ENCODE results near the gene DCUN1D2.
"Not testable (repeated sequence)": the region's sequence is repeated elsewhere in the genome, so short reads cannot be mapped to it uniquely, and the experiment has no call there.

The DCUN1D2 gene

GRCh38 chr13:113436866-113437265 lies 53.6 kb downstream of the DCUN1D2 start:
- H3K36me3 Mint-ChIP-seq; ATAC-seq; H3K4me1 Mint-ChIP-seq; H3K4me3 Mint-ChIP-seq; H3K9me3 Mint-ChIP-seq; DNase-seq (ENCODE audit: low spot score in 2 of 2); H3K27ac Mint-ChIP-seq: not testable (repeated sequence)

GRCh38 chr13:113435907-113436306 lies 54.6 kb downstream of the DCUN1D2 start:
- not testable (repeated sequence) for ATAC-seq; H3K4me3 Mint-ChIP-seq; H3K4me1 Mint-ChIP-seq; DNase-seq (ENCODE audit: low spot score in 2 of 2); H3K9me3 Mint-ChIP-seq; H3K36me3 Mint-ChIP-seq; H3K27ac Mint-ChIP-seq

GRCh38 chr13:113433391-113433916 lies 57.1 kb downstream of the DCUN1D2 start:
- H3K36me3 Mint-ChIP-seq = no peaks in the 10 kb centered on the region
- no peaks in the 10 kb centered on the region for H3K9me3 Mint-ChIP-seq
- no peak for ATAC-seq
- no peak for DNase-seq (ENCODE audit: low spot score in 2 of 2)
- H3K4me3 Mint-ChIP-seq = no peak overlapping the region
- no peak overlapping the region for H3K27ac Mint-ChIP-seq
- no peaks in the 10 kb centered on the region for H3K4me1 Mint-ChIP-seq

- Mint-ChIP-seq H3K4me3 (no peak overlapping the region), H3K9me3 (no peaks in the 10 kb centered on the region), H3K27ac (no peak overlapping the region), H3K4me1 (no peaks in the 10 kb centered on the region), H3K36me3 (no peaks in the 10 kb centered on the region)
- DNase-seq (ENCODE audit: low spot score in 2 of 2) = no peak
- ATAC-seq = no peak
Measured at GRCh38 chr13:113432506-113433270, 57.8 kb downstream of the DCUN1D2 start.

GRCh38 chr13:113431171-113431570 lies 59.3 kb downstream of the DCUN1D2 start:
- Mint-ChIP-seq H3K27ac (no peak overlapping the region), H3K4me1 (no peaks in the 10 kb centered on the region), H3K36me3 (no peaks in the 10 kb centered on the region), H3K4me3 (no peak overlapping the region), H3K9me3 (no peaks in the 10 kb centered on the region)
- ATAC-seq (no peak), DNase-seq (ENCODE audit: low spot score in 2 of 2) (no peak)

GRCh38 chr13:113430378-113431110 lies 60.0 kb downstream of the DCUN1D2 start:
- Mint-ChIP-seq H3K4me3 (no peak overlapping the region), H3K9me3 (no peaks in the 10 kb centered on the region), H3K4me1 (no peaks in the 10 kb centered on the region), H3K36me3 (no peaks in the 10 kb centered on the region), H3K27ac (no peak overlapping the region)
- no peak for ATAC-seq
- DNase-seq (ENCODE audit: low spot score in 2 of 2) = no peak

GRCh38 chr13:113429608-113429985 lies 60.9 kb downstream of the DCUN1D2 start:
- H3K4me3 Mint-ChIP-seq = no peak overlapping the region
- no peaks in the 10 kb centered on the region for H3K4me1 Mint-ChIP-seq
- no peaks in the 10 kb centered on the region for H3K9me3 Mint-ChIP-seq
- no peak for ATAC-seq
- no peaks in the 10 kb centered on the region for H3K36me3 Mint-ChIP-seq
- no peak for DNase-seq (ENCODE audit: low spot score in 2 of 2)
- no peak overlapping the region for H3K27ac Mint-ChIP-seq

GRCh38 chr13:113428871-113429607 lies 61.5 kb downstream of the DCUN1D2 start:
- ATAC-seq = no peak
- no peak overlapping the region for H3K27ac Mint-ChIP-seq
- H3K9me3 Mint-ChIP-seq = no peaks in the 10 kb centered on the region
- no peaks in the 10 kb centered on the region for H3K4me1 Mint-ChIP-seq
- no peaks in the 10 kb centered on the region for H3K36me3 Mint-ChIP-seq
- no peak for DNase-seq (ENCODE audit: low spot score in 2 of 2)
- no peak overlapping the region for H3K4me3 Mint-ChIP-seq

- DNase-seq (ENCODE audit: low spot score in 2 of 2) (no peak), ATAC-seq (no peak)
- no peak overlapping the region for H3K4me3 Mint-ChIP-seq
- H3K4me1 Mint-ChIP-seq = no peaks in the 10 kb centered on the region
- H3K36me3 Mint-ChIP-seq = no peaks in the 10 kb centered on the region
- no peaks in the 10 kb centered on the region for H3K9me3 Mint-ChIP-seq
- H3K27ac Mint-ChIP-seq = no peak overlapping the region
Measured at GRCh38 chr13:113428469-113428865, 62.0 kb downstream of the DCUN1D2 start.

GRCh38 chr13:113427562-113428468 lies 62.7 kb downstream of the DCUN1D2 start:
- Mint-ChIP-seq H3K27ac (no peak overlapping the region), H3K4me1 (no peaks in the 10 kb centered on the region), H3K4me3 (no peak overlapping the region), H3K36me3 (no peaks in the 10 kb centered on the region), H3K9me3 (no peaks in the 10 kb centered on the region)
- DNase-seq (ENCODE audit: low spot score in 2 of 2) (no peak), ATAC-seq (no peak)

- no peaks in the 10 kb centered on the region for H3K4me1 Mint-ChIP-seq
- no peaks in the 10 kb centered on the region for H3K36me3 Mint-ChIP-seq
- ATAC-seq (no peak), DNase-seq (ENCODE audit: low spot score in 2 of 2) (no peak)
- H3K9me3 Mint-ChIP-seq = no peaks in the 10 kb centered on the region
- H3K4me3 Mint-ChIP-seq = no peak overlapping the region
- H3K27ac Mint-ChIP-seq = no peak overlapping the region
Measured at GRCh38 chr13:113426591-113426986, 63.9 kb downstream of the DCUN1D2 start.

- DNase-seq (ENCODE audit: low spot score in 2 of 2) (no peak), ATAC-seq (no peak)
- Mint-ChIP-seq H3K4me3 (no peak overlapping the region), H3K9me3 (no peaks in the 10 kb centered on the region), H3K27ac (no peak overlapping the region), H3K36me3 (no peaks in the 10 kb centered on the region), H3K4me1 (no peaks in the 10 kb centered on the region)
Measured at GRCh38 chr13:113425941-113426590, 64.4 kb downstream of the DCUN1D2 start.

- no peak overlapping the region for H3K27ac Mint-ChIP-seq
- no peaks in the 10 kb centered on the region for H3K36me3 Mint-ChIP-seq
- DNase-seq (ENCODE audit: low spot score in 2 of 2) = no peak
- H3K9me3 Mint-ChIP-seq = no peaks in the 10 kb centered on the region
- no peaks in the 10 kb centered on the region for H3K4me1 Mint-ChIP-seq
- ATAC-seq = peak; percentile 22
- no peak overlapping the region for H3K4me3 Mint-ChIP-seq
Measured at GRCh38 chr13:113423520-113424163, 66.9 kb downstream of the DCUN1D2 start.
